ENCODE measurements around the gene LHX6.

DNA sequence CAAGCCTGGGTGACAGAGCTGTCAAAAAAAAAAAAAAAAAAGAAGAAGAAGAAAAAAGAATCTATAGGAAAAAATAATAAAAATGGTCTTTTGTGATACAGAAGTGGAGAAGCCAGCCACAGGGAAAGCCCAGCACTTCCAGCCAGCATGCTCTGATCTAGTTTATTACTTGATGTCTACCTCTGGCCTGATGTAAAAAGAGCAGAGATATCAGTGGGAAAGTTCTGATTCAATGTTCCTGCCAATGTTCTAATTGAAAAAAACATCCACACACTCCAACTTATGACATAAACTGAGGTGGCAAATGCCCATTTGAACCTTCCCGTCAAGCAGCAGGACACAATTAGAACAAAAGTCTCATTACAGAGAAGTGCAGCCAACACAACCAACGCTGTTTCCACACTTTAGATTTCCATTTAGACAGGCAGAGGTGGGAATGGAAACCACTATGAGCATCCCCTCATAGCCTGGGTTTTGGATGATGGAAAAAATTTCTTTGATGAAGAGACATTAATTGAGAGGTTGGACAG lies 30.2 kb upstream of the LHX6 start:
- no peak for TF ChIP-seq CTCF (IDR thresholded peaks at IDR 0.05; ENCODE audit: insufficient read depth, low read depth, low read length)
- TF ChIP-seq EZH2 (IDR thresholded peaks at IDR 0.05; ENCODE audit: insufficient read depth, low read length), result no peak
